HG02973 (cell line): ENCODE data around the gene EPAS1.

Experiments
- ATAC-seq: cut with Tn5 transposase; IDR thresholded peaks from one replicate; pipeline ENCODE4 v1.9.1; 2021; ENCODE audit warnings: moderate library complexity; ENCODE audit not compliant: unreplicated experiment

The EPAS1 gene

GRCh38 chr2:46380038-46380940, 83.1 kb downstream of the EPAS1 start:
- ATAC-seq: no peak

DNA sequence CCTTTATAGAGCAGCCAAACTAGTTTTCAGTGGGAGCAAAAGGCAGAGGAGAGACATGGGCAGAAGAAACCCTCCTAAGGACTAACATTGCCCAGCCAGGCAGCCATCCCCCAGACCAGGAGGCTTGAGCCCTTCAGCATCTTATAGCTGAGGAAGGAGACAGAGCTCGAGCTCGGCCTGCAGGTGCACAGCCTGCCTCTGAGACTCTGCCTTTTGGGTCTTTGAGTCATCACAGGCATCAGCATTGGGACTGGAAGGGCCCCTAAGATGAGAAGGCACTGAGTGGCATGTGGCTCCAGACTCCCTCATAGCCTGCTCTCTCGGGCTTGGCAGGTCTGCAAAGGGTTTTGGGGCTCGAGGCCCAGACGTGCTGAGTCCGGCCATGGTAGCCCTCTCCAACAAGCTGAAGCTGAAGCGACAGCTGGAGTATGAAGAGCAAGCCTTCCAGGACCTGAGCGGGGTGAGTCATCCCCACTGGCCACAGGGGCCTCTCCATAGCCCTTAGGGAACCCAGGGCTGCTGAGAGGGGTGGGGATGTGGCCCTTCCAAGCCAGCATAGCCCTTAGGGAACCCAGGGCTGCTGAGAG, 84.1 kb downstream of the EPAS1 start:
- no peak for ATAC-seq

DNA sequence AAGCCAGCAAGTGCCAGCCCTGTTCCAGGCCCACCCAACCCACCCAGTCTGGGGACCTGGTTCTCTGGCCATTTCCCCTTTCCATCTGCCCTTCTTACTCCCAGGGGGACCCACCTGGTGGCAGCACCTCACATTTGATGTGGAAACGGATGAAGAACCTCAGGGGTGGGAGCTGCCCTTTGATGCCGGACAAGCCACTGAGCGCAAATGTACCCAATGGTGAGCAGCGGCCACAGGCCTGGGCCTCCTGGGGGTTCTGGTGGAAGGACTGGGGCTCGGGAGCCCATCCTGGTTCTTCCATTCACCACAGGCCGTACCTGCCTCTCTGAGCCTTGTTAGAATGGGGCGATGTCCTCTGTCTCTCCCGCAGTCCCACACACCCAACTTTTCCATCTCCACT, 84.7 kb downstream of the EPAS1 start:
- ATAC-seq: no peak

- no peak for ATAC-seq
Observed at GRCh38 chr2:46382331-46383112, 85.3 kb downstream of the EPAS1 start.

DNA sequence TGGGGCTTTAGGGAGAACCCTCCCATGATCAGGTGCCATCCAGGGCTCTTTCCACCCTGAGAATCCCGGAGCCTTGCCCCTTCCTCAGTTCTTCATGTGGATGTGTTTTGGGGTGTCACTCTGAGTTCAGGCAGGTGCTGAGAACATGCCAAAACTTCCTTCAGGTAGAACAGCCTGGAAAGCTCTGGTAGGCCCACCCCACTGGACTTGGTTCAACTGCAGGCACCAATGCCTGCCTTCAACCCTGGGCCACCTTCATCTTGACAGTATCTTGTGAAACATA, 85.8 kb downstream of the EPAS1 start:
- no peak for ATAC-seq

GRCh38 chr2:46383784-46384456, 86.7 kb downstream of the EPAS1 start:
- no peak for ATAC-seq

GRCh38 chr2:46384457-46384815, 87.2 kb downstream of the EPAS1 start:
- no peak for ATAC-seq

DNA sequence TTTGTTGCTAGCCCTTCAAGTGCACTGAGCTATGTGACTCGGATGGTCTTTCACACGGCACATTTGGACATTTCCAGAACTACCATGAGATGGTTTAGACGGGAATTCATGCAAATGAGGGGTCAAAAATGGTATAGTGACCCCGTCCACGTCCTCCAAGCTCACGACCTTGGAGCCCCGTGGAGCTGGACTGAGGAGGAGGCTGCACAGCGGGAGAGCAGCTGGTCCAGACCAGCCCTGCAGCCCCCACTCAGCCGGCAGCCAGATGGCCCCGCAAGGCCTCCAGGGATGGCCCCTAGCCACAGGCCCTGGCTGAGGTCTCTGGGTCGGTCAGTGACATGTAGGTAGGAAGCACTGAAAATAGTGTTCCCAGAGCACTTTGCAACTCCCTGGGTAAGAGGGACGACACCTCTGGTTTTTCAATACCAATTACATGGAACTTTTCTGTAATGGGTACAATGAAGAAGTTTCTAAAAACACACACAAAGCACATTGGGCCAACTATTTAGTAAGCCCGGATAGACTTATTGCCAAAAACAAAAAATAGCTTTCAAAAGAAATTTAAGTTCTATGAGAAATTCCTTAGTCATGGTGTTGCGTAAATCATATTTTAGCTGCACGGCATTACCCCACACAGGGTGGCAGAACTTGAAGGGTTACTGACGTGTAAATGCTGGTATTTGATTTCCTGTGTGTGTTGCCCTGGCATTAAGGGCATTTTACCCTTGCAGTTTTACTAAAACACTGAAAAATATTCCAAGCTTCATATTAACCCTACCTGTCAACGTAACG, 88.8 kb downstream of the EPAS1 start:
- ATAC-seq: no peak

DNA sequence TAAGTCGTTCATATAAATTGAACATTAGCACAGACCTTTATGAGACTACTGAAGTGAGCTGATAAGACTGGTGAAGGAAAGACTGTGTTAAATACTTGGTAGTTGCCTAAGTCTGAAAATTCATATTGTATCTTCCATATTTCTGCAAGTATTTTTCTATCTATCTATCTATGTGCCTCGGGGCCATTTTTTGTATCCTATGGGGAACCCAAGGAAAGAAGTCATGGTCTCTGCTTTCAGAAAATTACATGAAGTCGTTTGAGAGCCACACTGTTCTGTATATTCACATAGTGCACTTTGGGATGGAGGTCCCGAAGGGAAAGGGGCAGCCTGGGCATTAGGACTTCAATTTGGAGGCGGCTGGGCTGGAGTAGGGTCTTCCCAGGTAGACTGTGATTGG, 89.6 kb downstream of the EPAS1 start:
- ATAC-seq: no peak

GRCh38 chr2:46387292-46387691, 90.1 kb downstream of the EPAS1 start:
- ATAC-seq: no peak

DNA sequence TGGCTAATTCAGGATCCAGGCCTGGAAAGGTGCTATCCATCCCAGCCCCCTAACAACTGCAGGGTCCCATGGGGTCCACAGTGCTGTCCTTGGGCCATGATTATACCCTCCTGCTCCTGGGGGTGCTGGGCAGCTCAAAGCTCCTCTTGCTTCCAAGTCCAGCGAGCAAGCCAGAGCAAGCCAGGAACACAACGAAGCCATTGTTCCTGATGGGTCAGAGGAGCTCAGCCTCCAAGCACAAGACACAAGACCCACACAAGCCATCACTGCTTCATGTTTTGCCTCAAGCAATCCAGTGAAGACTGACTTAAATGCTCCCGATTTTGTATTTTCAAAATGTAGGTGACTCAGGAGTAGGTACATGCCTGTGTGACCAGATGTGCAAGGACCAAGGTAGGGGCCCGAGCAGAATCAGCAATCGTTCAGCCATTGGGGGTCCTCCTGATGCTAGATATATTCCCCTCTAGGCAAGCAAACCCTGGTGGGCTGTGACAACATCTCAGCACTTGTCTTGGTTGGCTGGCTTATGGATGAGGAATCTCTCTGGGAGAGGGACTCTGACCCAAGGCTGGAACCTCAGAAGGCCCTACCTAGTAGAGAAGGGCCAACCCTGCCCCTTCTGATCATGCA, 90.8 kb downstream of the EPAS1 start:
- no peak for ATAC-seq

GRCh38 chr2:46388881-46389280, 91.7 kb downstream of the EPAS1 start:
- no peak for ATAC-seq

- no peak for ATAC-seq
Observed at GRCh38 chr2:46389417-46389916, 92.3 kb downstream of the EPAS1 start.

- no peak for ATAC-seq
Observed at GRCh38 chr2:46390036-46390435, 92.8 kb downstream of the EPAS1 start.

DNA sequence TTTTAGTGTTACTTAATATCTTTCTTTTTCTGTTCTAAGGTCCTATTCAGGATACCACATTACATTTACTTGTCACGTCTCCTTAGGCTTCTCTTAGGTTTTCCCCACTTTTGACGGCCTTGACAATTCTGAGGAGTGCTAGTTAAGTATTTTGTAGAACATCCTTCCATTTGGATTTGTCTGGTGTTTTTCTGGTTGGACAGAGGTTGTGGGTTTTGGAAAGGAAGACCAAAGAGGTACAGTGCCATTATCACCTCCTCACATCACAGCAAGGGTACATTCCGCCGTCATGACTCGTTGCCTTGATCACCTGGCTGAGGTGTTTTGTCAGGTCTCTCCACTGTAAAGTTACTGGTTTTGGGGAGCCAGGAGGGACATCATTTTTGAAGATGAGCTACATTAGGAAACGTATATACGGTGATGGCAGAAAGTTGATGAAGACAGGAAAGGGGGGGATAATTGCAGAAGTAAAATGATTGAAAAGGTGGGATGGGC, 93.7 kb downstream of the EPAS1 start:
- ATAC-seq: no peak

- no peak for ATAC-seq
Observed at GRCh38 chr2:46392561-46393346, 95.5 kb downstream of the EPAS1 start.

DNA sequence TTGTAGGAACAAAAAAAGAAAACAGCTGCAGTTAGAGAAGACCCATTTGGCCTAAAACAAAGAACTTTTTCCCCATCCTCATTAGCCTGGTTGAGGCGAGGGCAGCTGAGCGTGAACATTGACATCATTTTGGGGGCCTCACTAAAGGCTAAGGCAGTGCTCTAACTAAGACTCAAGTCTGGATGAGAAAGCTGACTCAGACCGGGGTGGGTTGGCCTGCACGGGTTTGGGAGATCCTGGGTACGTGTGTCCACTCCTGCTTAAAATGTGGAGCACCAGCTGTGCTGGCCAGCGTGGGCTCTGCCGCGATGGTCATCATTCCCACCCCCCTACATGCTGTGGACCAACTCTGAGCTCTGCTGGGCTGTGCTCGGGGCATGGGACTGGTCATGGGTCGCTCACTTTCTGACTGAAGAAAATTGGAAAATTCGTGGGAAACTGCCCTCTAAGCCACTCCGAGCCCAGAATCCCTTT, 96.2 kb downstream of the EPAS1 start:
- ATAC-seq: no peak

DNA sequence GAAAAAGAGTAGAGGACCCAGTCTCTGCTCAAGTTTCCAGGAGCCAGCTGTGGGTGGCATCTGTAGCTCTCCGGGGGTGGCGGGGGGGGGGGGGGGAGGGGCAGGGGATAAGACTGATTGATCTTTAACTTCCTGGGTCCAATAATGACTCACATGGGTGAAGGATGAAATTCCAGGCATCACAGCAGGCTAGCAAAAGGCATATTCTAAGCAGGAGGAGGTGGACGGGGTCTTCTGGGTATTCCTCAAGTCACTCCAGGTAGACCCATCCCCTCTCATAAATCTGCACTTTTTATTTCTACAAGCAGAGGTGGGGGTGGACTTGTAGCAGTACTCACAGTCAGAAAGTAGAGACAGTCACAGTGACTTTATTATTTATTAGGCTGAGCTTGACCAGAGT, 96.7 kb downstream of the EPAS1 start:
- ATAC-seq: no peak
